Keratinocyte (primary cell): ENCODE data around the gene COQ4. TPM values are rescaled to one million over a fixed set of nuclear protein-coding genes. Genes with fewer than 3 reads are reported as not detected.

Experiments used
- DNase-seq: peaks from one replicate; pipeline ENCODE4 v3.0.0-alpha.2; 2011; ENCODE audit warnings: low read depth, missing footprints, low spot score
- FAIRE-seq: peaks from 2 replicates; lab custom pipeline; 2011; peaks lifted over from hg19 to GRCh38; lab: Jason Lieb, UNC
- H2AFZ ChIP-seq: 2 replicates; pipeline ENCODE4 v1.6.0; 2012; ENCODE audit warnings: low read length, control low read depth, inconsistent platforms; ENCODE audit not compliant: control insufficient read depth
- H3K27ac ChIP-seq: 2 replicates; pipeline ENCODE4 v1.5.1; 2011; ENCODE audit warnings: low read length; ENCODE audit not compliant: control insufficient read depth, insufficient read depth
- H3K27me3 ChIP-seq: 3 replicates; pipeline ENCODE4 v1.6.0; 2011; ENCODE audit warnings: low read length; ENCODE audit not compliant: control insufficient read depth, insufficient read depth; ENCODE audit errors: extremely low read depth
- H3K36me3 ChIP-seq, 2 experiments: 2 replicates in 1 of 2; 3 replicates in 1 of 2; pipeline ENCODE4 v1.5.1; 2011; ENCODE audit warnings: low read length in 2 of 2, mild to moderate bottlenecking in 1 of 2; ENCODE audit not compliant: control insufficient read depth in 2 of 2, insufficient read depth in 2 of 2; ENCODE audit errors: extremely low read depth in 1 of 2
- H3K4me1 ChIP-seq: 3 replicates; pipeline ENCODE4 v1.5.1; 2011; ENCODE audit warnings: low read length; ENCODE audit not compliant: control insufficient read depth, insufficient read depth; ENCODE audit errors: extremely low read depth
- H3K4me2 ChIP-seq: 3 replicates; pipeline ENCODE4 v1.6.0; 2011; ENCODE audit warnings: low read depth, low read length; ENCODE audit not compliant: control insufficient read depth, insufficient read depth; ENCODE audit errors: extremely low read depth
- H3K4me3 ChIP-seq, 3 experiments: fragments of 200-600 bp in 1 of 3; sonication (generic) in 1 of 3; 2 replicates in 2 of 3; 3 replicates in 1 of 3; pipeline ENCODE4 v1.5.1; 2011 to 2016; ENCODE audit warnings: low read length in 3 of 3, mild to moderate bottlenecking in 3 of 3, control low read depth in 2 of 3, inconsistent platforms in 1 of 3, low read depth in 1 of 3, mixed read lengths in 1 of 3, mixed run types in 1 of 3, moderate library complexity in 1 of 3; ENCODE audit not compliant: control insufficient read depth in 2 of 3, insufficient read depth in 2 of 3; ENCODE audit errors: extremely low read depth in 1 of 3
- H3K79me2 ChIP-seq: 2 replicates; pipeline ENCODE4 v1.6.0; 2012; ENCODE audit warnings: low read length; ENCODE audit not compliant: control insufficient read depth, insufficient read depth
- H3K9ac ChIP-seq: 3 replicates; pipeline ENCODE4 v1.6.0; 2011; ENCODE audit warnings: low read length; ENCODE audit not compliant: control insufficient read depth, insufficient read depth; ENCODE audit errors: extremely low read depth
- H3K9me1 ChIP-seq: 3 replicates; pipeline ENCODE4 v1.6.0; 2011; ENCODE audit warnings: low read length; ENCODE audit not compliant: control insufficient read depth, insufficient read depth; ENCODE audit errors: extremely low read depth
- H3K9me3 ChIP-seq: 2 replicates; pipeline ENCODE4 v1.5.1; 2012; ENCODE audit warnings: low read depth, low read length; ENCODE audit not compliant: control insufficient read depth
- H4K20me1 ChIP-seq: 3 replicates; pipeline ENCODE4 v1.6.0; 2011; ENCODE audit warnings: low read length; ENCODE audit not compliant: control insufficient read depth, insufficient read depth; ENCODE audit errors: extremely low read depth
- CTCF ChIP-seq, 3 experiments: IDR thresholded peaks in 1 of 3; conservative IDR thresholded peaks in 1 of 3; optimal IDR thresholded peaks in 1 of 3; 2 replicates in 2 of 3; 3 replicates in 1 of 3; pipeline versions ENCODE3 to v1.5.1; 2011; ENCODE audit warnings: low read length in 3 of 3, mild to moderate bottlenecking in 3 of 3, moderate library complexity in 2 of 3, control low read depth in 1 of 3, inconsistent platforms in 1 of 3; ENCODE audit not compliant: insufficient read depth in 2 of 3; ENCODE audit errors: extremely low read depth in 1 of 3
- EZH2 ChIP-seq: IDR thresholded peaks from one replicate; pipeline ENCODE4 v1.6.1; 2012; ENCODE audit warnings: inconsistent platforms, mild to moderate bottlenecking, low read length, moderate library complexity
- dilution Hi-C: fragments of 300-500 bp; cut with MboI; formaldehyde crosslinking; loops from one replicate; pipeline ENCODE4 v1.7.0; 2020; ENCODE audit warnings: low sequenced_read_pairs; ENCODE audit not compliant: extremely low pct_ligation_motif_present
- polyA plus RNA-seq, 5 experiments: library from polyadenylated mRNA; depleted of rRNA in 3 of 5; stranded (reverse) in 3 of 5; stranded (forward) in 1 of 5; unstranded in 1 of 5; fragments of >200 nt; gene quantifications; 1 replicate in 1 of 5; 2 replicates in 3 of 5; 3 replicates in 1 of 5; pipeline versions ENCODE4 v1.2.1 to v1.2.3, GENCODE V29; 2011 to 2012; ENCODE audit warnings: missing spikeins in 2 of 5, low read depth in 1 of 5, low replicate concordance in 1 of 5

COQ4 gene
- polyA plus RNA-seq, 1 donor (not counting 4 experiments of a cell fraction or from before 2014, with no cell fraction given) = 32.6 TPM

GRCh38 chr9:128316421-128316820 is 6.2 kb upstream of the COQ4 start:
- Histone ChIP-seq H3K9me1 (no peaks in the 10 kb centered on the region), H3K4me2 (no peak overlapping the region), H3K79me2 (peaks cover 5% of the 10 kb centered on the region), H3K4me1 (peaks cover 5% of the 10 kb centered on the region), H3K9ac (no peak overlapping the region), H3K27ac (no peak overlapping the region), H3K9me3 (no peaks in the 10 kb centered on the region), H2AFZ (no peak overlapping the region), H3K36me3 (peaks cover 15 to 25% of the 10 kb centered on the region in 2 experiments), H3K4me3 (no peak overlapping the region), H3K27me3 (no peaks in the 10 kb centered on the region), H4K20me1 (no peaks in the 10 kb centered on the region)
- TF ChIP-seq EZH2 = no peak
- no peak for TF ChIP-seq CTCF (optimal IDR thresholded peaks at IDR 0.05 in 1 of 3, IDR thresholded peaks at IDR 0.05 in 1 of 3, conservative IDR thresholded peaks at IDR 0.05 in 1 of 3; ENCODE audit: extremely low read depth in 1 of 3, insufficient read depth in 2 of 3, low read length in 3 of 3)
- DNase-seq (no peak), FAIRE-seq (no peak)
- dilution Hi-C loops = no loop called here

- Histone ChIP-seq H3K4me2 (no peak overlapping the region), H3K9me1 (no peaks in the 10 kb centered on the region), H2AFZ (no peak overlapping the region), H3K36me3 (peaks cover 13 to 25% of the 10 kb centered on the region in 2 experiments), H4K20me1 (no peaks in the 10 kb centered on the region), H3K4me3 (no peak overlapping the region), H3K9me3 (no peaks in the 10 kb centered on the region), H3K79me2 (peaks cover 12% of the 10 kb centered on the region), H3K27me3 (no peaks in the 10 kb centered on the region), H3K27ac (no peak overlapping the region), H3K9ac (no peak overlapping the region), H3K4me1 (peaks cover 7% of the 10 kb centered on the region)
- no peak for DNase-seq
- TF ChIP-seq EZH2 (no peak), CTCF (optimal IDR thresholded peaks at IDR 0.05 in 1 of 3, IDR thresholded peaks at IDR 0.05 in 1 of 3, conservative IDR thresholded peaks at IDR 0.05 in 1 of 3; ENCODE audit: extremely low read depth in 1 of 3, insufficient read depth in 2 of 3, low read length in 3 of 3) (no peak)
- no peak for FAIRE-seq
- dilution Hi-C loops = no loop called here
These were observed 5.0 kb upstream of the COQ4 start for GRCh38 chr9:128317629-128318028.
